Measurements from ENCODE around the gene ZCCHC3.
"Not testable (repeated sequence)": the region's sequence is repeated elsewhere in the genome, so short reads cannot be mapped to it uniquely, and the experiment has no call there.

Gene ZCCHC3

DNA sequence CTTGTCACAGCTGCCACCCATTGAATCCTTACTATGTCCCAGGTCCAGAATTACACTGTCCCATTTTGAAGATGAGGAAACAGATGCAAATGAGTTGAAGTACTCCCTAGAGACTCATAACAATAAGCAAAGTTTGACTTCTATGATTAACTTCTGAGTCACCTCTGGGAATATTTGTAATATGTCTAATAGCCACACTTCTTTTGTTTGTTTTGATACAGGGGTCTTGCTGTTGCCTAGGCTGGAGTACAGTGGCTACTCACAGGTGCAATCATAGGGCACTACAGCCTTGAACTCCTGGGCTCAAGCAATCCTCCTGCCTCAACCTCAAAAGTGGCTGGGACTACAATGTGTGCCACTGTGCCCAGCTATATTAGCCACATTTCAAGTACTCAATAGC lies 16.6 kb downstream of the ZCCHC3 start:
- no peak for DNase-seq

DNA sequence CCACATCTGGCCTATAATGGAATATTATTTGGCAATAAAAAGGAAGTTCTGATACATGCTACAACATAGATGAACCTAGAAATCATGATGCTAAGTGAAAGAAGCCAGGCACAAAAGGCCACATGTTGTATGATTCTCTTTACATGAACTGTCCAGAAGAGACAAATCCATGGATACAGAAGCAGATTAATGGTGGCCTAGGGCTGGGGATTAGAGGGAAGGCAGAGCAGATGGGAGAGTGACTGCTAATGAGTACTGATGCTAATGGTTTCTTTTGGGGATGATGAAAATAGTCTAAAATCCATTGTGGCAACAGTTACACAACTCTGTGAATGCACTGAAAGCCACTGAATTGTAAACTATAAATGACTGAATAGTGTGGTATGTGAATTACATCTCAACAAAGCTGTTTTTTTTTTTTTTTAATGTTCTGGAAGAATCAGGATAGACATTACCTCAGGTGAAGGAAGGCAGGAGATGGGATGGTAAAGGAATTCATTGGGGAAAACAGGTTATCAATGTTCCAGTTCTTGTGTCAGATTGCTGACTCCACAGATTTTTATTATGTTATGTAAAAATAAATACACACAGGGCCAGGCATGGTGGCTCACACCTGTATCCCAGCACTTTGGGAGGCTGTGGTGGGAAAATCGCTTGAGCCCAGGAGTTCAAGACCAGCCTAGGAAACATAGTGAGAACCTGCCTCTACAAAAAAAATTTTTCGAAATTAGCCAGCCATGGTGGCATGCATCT lies 19.1 kb downstream of the ZCCHC3 start:
- DNase-seq = no peak

DNA sequence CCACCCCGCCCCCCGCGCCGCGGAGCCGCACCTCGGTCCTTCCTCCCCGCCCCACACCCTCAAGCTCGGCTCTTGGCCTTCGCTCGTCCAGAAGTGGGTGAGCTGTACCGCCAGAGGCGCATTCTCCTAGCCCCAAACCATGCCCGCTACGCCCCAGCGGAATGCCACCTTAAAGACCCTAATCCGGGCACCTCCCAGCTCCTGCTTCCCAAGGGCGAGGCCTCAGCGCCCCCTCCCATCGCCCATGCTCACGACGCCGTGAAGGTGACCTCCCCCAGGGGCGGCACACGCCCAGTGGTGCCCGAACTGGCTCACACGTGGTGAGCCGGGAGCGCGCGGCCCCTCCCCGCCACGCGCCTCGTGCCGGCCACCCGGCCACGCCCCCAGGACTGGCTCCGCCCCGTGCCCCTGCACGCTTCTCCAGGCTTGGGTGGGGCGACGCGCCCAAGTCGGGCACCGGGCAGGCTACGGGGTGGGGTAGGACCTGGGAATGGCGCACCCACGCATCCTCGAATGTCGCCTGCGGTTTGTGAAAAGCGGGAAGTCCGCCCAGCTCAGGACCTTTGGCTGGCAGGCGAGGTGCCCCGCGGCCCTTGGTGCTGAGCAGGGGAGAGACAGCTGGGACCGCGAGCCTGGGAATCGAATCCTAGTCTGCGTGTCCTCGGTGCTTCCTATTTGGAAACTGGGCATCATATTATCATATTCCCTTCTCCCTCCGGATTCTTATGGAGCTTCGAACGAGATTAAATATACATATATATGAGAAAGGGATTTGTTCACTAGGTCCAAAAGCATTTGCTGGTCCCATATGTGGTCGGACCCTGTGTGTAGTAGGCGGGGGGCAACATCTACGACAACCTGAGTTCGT lies 27.0 kb downstream of the ZCCHC3 start:
- peak; percentile 92 for DNase-seq

DNA sequence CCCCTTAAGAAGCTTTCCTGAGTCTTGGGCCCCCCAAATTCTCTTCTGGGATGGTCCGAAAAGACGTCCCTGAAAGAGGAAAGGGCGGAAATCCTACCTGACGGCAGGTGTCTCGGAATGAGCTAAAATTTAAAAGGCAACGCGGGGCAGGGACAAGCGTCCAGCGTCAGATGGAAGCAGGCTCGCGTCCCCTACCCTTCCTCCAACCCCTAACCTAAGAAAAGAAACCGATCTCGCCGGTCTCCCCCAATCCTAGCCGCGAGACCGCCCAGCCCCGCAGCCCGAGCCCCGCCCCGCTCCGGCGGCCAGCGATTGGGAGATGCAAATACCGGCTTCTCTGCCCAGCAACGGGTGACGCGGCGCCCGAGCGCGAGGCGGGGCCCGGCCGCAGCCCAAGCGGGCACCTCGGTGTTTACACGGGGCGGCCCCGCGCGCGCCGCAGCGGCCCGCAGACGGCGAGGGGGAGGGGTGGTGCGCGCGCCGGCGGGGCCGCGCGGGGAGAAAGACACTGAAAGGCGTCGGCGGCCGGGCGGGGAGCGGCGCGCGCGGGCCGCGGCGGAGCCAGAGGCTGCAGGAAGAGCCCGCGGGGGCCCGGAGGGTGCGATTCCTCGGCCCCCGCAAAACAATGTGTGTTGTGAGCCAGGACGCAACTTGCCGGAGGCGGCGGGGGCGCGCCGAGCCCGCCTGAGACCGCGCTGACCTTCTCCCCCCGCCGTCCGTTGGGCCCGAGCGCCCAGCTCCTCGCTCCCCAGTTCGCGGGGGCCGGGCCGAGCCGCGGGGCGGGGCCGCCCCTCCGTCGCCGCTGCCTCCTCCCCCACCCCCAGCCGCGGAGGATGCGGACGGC lies 27.9 kb downstream of the ZCCHC3 start, which contains the start of gene SOX12:
TSS of gene SOX12 (plus strand) at position 508 of the 844 bp plus-strand sequence. CDS start 373 bp downstream, outside the sequence.
- DNase-seq = peak; percentile 98

- peak; percentile 85 for DNase-seq
These were observed 28.7 kb downstream of the ZCCHC3 start for GRCh38 chr20:325889-326644.

DNA sequence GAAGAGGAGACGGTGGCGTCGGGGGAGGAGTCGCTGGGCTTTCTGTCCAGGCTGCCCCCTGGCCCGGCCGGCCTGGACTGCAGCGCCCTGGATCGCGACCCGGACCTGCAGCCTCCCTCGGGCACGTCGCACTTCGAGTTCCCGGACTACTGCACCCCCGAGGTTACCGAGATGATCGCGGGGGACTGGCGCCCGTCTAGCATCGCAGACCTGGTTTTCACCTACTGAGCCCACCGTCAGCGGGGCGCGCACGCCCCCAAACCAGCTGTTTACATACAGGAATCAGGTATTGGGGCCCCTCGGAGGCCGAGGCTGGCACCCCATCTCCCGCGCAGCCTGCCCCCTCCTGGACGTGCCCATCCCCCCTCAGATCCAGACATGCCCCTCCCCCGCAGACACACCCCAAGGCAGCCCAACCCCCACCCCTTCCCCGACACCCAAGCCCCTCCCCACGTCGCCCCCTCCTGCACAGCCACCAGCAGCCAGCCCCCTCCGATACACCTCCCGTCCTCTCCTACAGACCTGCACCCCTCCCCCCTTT lies 29.3 kb downstream of the ZCCHC3 start:
- no peak for DNase-seq

DNA sequence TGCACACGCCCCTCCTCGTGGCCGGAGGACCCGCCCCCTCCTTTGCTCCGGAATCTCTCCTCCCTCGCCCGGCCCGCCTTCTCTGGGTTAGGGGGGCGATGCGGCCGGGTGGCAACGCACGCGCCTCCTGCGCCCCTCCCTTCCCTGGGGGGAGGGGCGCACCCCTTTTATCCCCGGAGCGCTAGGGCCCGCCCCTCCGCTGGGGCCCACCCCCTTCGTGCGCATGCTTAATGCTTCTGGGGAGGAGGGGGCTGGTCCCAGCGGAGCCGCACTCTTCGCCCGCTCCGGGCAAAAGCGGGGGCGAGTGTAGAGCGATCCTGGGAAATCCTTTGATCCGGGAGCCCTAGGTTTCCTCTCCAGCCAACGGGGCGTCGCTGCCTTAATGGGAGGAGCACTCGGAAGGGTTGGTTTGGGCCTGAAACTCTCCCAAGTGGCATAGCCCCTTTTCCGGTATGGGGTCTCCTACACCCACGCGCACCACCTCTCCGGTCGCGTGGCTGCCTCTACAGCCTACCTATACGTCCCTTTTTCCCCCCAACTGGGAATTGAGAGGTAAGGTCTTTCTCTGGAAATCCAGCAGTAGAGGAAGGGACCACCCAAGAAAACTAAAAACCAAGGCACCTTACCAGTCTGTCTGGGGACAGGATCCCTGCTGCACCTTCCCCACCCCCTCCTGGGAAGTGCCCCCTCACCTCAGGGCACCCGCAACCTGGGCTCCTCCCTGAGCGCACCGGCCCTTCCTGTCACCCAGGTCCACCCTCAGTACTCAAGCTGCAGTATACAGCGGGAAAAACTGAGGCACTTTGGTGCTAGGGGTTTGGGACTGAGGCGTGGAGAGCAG lies 30.0 kb downstream of the ZCCHC3 start:
- DNase-seq = peak; percentile 94

DNA sequence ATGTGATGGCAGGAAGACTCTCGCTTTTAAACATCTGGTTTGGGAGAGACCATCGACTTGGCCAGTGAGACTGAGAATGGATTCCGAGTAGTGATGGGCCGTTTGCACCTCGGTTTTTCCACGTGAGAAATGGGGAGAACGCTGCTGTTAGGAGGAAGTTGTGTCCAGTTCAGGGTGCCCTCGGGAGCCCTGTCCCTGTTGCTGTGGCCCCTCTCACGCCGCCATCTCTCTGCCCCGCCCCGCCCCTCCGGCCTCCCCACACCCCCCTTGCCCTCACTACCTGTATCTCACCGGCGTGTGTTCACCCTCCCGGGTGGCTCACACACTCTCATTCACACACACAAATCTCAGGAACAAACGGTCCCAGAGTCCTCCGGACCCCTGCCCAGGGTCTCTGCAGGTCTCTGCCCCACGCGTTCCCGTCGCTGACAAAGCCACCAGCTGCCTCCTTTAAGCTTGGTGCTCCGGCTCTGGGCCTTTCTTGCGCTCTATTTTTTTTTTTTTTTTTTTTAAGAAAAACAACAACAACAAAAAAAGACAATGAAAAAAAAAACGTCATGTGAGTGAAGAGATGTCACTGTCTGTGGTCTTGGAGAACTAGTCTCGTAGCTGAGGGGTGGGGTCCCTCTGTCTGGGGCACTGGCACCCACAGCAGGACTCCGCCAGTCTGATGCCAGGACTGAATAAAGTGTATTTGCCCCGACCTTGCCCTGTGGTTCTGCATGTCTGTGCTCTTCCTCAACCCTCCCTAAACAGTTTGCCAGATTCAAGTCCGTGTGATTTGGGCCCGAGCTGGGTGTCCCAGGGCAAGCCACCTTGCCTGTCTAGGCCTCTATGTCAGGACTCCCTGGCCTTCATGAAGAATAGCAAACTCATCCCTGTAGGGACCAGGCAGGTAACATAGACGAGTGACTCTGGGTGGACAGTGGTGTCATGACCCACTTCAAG lies 30.9 kb downstream of the ZCCHC3 start:
- DNase-seq = peak; percentile 44

DNA sequence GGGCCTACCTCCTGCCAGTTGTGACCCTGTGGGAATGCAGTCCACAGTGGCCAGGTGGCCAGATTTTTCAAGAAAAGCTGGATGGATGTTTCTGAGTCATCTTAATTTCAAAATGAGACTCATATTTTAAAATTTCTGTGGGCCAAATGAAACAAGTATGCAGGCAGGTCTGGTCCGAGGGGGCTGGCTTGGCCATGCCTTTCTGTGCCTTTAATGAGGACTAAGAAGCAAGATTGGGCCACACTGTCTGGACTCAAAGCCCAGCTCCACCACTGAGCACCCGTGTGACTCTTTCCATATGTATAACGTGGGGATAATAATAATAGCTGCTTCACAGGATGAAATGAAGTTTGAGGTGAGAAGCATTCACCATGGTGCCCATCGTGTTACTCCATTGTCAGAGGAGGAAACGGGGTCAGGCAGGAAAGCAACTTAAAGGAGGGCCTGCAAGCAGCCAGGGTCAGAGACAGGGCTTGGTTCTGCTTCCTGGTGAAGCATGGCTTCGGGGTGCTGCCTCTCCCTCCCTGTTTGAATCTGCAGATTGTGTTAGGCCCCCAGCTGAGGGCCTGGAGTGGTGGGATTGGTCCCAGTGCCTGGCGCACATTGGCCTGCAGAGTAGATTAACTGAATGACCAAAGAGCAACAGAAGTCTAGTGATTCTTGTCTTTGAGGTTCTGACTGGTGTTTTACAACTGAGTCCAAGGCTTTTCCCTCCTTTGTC lies 31.8 kb downstream of the ZCCHC3 start:
- no peak for DNase-seq

- DNase-seq = no peak
These were observed 32.5 kb downstream of the ZCCHC3 start for GRCh38 chr20:329851-330232.

- peak; percentile 66 for DNase-seq
These were observed 33.1 kb downstream of the ZCCHC3 start for GRCh38 chr20:330233-331149.

DNA sequence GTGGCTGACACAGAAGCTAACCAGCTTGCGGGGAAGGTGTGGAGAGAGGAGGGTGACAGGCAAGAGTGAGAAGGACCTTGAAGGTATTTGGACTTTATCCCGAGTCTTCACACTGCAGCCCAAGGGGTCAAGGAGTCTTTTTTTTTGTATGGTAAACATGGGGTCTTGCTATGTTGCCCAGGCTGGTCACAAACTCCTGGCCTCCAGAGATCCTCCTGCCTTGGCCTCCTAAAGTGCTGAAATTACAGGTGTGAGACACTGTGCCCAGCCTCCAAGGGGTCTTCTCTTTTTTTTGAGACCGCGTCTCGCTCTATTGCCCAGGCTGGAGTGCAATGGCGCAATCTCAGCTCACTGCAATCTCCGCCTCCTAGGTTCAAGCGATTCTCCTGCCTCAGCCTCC lies 37.2 kb downstream of the ZCCHC3 start:
- DNase-seq = no peak

GRCh38 chr20:336040-336439 lies 38.7 kb downstream of the ZCCHC3 start:
- not testable (repeated sequence) for DNase-seq

DNA sequence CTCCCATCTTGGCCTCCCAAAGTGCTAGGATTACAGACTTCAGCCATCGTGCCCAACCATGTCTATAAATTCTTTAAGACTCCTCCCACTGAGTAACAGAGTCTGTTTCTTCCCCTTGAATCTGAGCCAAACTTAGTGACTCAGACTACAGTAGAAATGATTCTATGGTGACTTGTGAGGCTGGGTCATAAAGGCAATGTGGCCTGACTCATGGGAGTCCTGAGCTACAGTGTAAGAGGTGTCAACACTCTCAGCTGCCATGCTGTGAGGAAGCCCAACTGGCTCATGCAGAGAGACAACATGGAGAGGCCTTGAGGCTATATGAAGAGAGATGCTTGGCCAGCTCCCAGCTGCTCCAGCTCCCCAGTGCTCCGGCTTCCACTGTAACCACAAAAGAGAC lies 44.3 kb downstream of the ZCCHC3 start:
- no peak for DNase-seq

DNA sequence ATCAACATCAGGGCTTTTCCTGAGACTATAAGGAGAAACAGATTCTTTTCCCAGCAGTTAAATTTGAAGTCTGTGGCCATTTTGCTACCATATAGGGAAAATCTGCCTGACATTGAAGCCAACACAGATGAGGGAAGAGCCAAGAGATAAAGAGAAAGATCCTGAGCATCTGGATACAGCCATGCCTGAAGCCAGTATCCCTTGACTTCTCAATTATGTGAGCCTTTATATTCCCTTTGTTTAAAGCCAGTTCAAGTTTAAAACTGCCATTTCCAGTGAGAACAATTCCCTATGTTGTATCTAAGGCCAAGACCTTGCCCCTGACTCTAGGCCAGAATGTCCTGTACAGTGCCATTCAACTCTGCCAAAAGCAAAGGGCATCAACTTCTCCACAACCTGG lies 45.7 kb downstream of the ZCCHC3 start:
- DNase-seq = no peak

GRCh38 chr20:346033-346639 lies 48.8 kb downstream of the ZCCHC3 start:
- no peak for DNase-seq

- DNase-seq = peak; percentile 82
These were observed 49.4 kb downstream of the ZCCHC3 start, which contains the start of gene NRSN2 for GRCh38 chr20:346640-347316. Gene NRSN2 (plus strand): TSS chr20:347111. CDS start chr20:349644, 2,533 bp downstream.
